Activated CD8-positive, alpha-beta memory T cell treated with anti-CD3 and anti-CD28 coated beads, Interleukin-2, amount 50 U/mL, for 24 hours (primary cell): ENCODE data around the gene FPR3.
A peak's percentile ranks its signal among the peaks of the same experiment; 100 is the strongest.
"Not testable (repeated sequence)": the region's sequence is repeated elsewhere in the genome, so short reads cannot be mapped to it uniquely, and the experiment has no call there.

Source experiments
- DNase-seq: peaks from one replicate; pipeline ENCODE4 v3.0.0-alpha.2; 2020; ENCODE audit errors: extremely low read depth

Gene FPR3, protein sequence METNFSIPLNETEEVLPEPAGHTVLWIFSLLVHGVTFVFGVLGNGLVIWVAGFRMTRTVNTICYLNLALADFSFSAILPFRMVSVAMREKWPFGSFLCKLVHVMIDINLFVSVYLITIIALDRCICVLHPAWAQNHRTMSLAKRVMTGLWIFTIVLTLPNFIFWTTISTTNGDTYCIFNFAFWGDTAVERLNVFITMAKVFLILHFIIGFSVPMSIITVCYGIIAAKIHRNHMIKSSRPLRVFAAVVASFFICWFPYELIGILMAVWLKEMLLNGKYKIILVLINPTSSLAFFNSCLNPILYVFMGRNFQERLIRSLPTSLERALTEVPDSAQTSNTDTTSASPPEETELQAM

GRCh38 chr19:51794885-51795490, at the start of gene FPR3:
Gene FPR3, plus strand, starts transcription at chr19:51795157. Its CDS starts 28,592 bp downstream, at chr19:51823749.
- no peak for DNase-seq

GRCh38 chr19:51746731-51747130, 48.2 kb upstream of the FPR3 start:
- DNase-seq, result no peak

DNA sequence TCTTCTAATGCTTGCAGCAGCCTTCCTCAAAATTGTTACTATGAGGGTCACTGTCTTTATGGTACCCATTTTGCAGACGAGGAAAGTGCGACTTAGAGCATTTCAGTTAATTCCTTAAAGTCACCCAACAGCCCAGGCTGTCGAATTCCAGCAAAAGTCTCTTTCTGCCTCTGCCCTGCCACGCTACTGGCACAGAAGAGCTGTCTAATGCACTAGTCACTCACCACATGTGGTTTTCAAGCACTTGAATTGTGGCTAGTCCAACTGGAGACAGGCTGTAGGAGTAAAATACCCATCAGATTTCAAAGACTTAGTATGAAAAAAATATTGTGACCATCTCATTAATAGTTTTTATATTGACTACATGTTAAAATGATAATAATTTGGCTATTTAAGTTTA, 45.0 kb upstream of the FPR3 start:
- no peak for DNase-seq

DNA sequence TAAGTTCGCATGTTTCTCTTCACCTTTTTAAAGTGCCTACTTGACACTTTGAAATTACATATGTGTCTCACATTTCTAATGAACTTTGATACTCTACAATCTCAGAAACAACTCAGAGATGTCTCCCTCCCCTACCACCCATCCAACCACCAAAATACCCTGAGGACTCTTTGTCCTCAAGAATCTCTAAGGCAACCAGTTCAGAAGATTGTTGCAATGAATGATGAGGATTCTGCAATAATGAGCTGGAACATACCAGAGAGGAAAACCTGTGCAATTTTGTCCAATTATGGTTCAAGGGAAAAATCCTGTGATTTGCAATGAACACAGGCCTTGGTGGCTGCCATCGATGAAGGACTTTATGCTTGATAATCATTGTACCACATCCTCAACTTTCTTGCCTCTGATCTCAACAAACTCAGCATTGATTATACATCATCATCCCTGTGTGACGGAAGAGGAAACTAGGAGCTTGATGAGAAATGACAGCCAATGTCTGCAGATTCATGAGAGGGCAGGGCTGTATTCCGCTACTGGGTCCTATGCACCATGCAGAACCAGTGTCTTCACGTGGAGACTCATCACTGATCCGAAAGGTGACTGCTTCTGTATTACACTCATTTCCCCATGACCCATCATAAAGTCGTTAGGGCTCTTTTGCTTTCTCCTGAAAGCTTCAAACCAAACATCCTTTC, 44.4 kb upstream of the FPR3 start:
- DNase-seq, result no peak

DNA sequence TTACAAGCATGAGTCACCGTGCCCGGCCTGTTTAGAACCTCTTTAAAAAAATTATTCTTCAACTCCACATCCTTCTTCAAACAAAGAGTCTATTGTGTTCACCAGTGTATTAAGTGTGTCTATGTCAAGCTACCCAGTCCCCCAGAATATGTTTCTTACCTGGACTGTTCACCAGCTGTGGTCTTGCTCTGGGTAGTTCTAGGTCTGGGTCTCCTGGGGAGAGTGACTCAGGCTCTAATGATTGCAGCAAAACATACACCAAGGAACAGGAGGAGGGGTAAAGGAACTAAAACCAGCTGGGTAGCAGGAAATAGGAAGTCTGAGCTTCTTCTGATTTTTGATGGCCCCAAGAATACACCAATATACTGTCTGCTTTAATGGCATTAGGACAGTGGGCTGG, 43.3 kb upstream of the FPR3 start, which contains the start of gene FPR1:
Gene FPR1 (minus strand): TSS at position 224 of the 400 bp plus-strand sequence. CDS start 4,884 bp downstream, outside the sequence.
- no peak for DNase-seq

- DNase-seq, result no peak
Measured at GRCh38 chr19:51754109-51754508, 40.8 kb upstream of the FPR3 start.

DNA sequence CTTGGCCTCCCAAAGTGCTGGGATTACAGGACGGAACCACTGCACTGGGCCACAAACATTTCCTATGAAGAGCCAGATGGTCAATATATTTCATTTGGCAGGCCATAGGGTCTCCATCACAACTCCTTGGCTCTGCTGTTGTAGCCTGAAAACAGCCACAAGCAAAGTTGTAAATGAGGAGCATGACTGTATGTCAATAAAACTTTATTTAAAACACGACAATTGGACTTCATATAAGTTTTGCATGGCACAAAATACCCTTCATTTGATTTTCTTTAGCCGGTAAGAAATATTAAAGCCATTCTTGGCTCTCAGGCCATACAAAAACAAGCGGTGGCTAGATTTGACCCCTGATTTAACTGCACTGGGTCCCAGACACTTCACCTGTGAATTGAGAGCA, 40.2 kb upstream of the FPR3 start:
- no peak for DNase-seq

- no peak for DNase-seq
Measured at GRCh38 chr19:51755571-51755970, 39.4 kb upstream of the FPR3 start.

- no peak for DNase-seq
Measured at GRCh38 chr19:51760697-51761356, 34.1 kb upstream of the FPR3 start, which contains the start of gene FPR2. Gene FPR2, plus strand, starts transcription at chr19:51761180. Its CDS starts 7,479 bp downstream, at chr19:51768659.

DNA sequence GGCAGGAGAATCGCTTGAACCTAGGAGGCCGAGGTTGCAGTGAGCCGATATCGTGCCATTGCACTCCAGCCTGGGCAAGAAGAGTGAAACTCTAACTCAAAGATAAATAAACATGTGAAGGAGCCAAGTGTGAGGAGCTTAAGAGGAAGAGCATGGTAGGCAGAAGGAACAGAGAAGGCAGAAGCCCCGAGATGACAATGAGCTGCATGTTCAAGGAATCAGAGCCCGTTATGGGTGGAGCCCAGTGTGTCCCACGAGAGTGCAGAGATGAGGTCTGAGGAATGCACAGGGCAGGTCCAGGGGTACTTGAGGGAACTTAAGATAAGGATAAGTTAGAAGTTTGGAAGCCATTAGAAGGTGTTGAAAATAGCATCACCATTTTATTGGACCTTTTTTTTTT, 33.3 kb upstream of the FPR3 start:
- DNase-seq, result no peak

GRCh38 chr19:51765086-51765485, 29.9 kb upstream of the FPR3 start:
- no peak for DNase-seq

DNA sequence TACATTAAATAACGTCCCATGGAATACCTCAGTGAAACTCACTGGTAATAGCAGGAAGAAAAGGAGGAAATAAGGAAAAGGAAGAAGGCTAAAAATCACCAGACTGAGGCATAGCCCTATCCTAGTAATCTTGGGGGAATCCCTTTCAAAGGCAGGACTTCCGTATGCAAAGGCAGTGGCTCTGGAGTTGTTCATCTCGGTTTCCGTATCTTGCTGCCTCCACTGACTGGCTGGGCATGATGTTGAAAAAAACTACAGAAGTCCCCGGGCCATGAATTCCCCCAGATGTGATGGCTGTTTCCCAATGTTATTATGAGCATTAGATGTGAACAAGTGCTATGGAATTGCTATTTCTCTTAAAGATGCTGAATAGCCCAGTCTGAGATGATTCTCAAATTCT, 28.5 kb upstream of the FPR3 start:
- DNase-seq, result no peak

DNA sequence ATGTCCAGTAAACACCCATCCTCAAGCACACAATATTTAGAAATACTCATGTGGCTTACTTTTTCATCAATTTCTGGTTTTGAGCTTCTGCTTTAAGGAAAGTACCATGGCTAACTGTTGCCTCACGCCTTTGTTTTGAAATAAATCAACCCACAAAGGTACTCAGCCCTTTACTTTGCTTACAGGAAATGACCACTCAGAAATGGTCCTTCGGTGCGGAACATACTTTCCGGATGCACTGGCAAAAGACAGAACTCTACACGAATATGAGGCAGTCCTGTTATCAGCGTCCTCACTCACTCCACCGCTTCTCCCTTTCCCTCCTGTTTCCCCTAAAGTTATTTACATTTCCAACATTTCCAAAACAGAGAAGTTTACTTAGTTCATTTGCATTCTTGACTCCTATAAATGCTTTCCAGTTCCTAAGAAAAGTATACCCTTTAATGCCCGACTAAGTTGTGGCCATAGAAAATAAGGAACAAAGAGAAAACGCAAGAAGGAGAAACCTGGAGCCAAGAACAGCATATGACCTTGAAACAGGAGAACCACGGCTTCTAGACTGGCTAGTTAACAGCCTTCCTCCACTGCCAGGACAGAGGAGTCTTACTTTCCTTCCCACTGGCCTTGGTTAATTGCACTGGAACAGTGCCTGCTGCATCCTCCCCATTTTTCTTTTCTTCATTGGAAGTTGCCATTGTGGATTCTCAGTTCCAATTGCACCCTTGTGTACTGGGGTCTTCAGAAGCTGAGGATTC, 23.4 kb upstream of the FPR3 start:
- no peak for DNase-seq

DNA sequence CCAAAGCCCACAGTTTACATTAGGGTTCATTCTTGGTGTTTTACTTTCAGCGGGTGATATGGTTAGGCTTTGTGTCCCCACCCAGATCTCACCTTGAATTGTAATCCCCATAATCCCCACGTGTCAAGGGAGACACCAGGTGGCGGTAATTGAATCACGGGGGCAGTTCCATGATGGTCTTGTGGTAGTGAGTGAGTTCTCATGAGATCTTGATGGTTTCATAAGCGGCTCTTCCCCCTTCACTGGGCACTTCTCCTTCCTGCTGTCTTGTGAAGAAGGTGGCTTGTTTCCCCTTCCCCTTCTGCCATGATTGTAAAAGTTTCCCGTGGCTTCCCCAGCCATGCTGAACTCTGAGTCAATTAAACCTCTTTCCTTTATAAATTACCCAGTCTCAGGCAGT, 22.0 kb upstream of the FPR3 start:
- no peak for DNase-seq

DNA sequence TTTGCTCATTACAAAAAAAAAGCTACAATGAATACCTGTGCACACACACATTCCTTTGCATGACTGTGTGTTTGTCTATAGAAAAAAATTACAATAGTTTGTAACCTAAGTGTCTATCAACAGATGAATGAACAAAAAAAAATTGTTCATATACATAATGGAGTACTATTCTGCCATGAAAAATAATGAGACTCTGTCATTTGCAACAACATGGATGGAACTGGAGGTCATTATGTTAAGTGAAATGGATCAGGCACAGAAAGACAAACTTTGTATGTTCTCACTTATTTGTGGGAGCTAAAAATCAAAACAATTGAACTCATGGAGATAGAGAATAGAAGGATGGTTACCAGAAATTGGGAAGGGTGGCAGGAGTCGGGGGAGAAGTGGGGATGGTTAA, 18.4 kb upstream of the FPR3 start:
- not testable (repeated sequence) for DNase-seq

DNA sequence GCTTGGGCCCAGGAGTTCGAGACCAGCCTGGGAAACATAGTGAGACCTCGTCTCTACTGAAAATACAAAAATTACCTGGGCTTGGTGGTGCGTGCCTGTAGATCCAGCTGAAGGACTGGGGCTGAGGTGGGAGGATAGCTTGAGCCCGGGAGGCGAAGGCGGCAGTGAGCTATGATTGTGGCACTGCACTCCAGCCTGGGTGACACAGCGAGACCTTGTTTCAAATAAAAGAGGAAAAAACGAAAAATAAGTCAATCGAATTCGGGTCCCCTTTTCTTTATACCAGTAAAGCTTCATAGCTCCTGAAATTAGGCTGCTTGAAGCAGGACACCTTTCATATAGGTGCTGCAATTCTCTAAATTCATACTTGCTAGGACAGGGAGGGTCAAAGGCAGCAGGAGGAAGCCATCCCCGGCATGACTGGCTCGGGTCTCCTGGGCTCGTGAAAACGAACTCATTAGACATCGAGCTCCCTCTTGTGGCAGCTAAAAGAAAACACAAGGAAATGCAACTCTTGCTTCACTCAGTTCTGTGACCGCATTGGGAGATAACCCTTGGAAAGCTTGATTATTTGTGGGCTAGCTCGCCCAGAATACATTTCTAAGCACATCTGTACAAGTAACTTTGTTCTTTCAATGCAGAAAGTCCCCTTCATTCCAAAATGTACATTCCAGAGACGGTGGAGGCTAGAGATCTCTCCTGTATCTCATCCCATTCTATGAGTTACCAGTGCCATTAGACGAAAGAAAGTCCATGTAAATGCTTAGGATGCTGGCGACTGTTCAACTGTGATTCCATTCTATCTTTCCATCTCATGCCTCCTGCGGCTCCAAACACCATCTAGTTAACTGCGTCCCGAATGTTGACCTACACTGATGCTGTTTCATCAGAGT, 17.1 kb upstream of the FPR3 start:
- DNase-seq, result peak; percentile 2

- DNase-seq, result no peak
Measured at GRCh38 chr19:51779181-51779580, 15.8 kb upstream of the FPR3 start.

GRCh38 chr19:51779703-51780102, 15.3 kb upstream of the FPR3 start:
- DNase-seq, result no peak

GRCh38 chr19:51780270-51780669, 14.7 kb upstream of the FPR3 start:
- DNase-seq, result no peak

DNA sequence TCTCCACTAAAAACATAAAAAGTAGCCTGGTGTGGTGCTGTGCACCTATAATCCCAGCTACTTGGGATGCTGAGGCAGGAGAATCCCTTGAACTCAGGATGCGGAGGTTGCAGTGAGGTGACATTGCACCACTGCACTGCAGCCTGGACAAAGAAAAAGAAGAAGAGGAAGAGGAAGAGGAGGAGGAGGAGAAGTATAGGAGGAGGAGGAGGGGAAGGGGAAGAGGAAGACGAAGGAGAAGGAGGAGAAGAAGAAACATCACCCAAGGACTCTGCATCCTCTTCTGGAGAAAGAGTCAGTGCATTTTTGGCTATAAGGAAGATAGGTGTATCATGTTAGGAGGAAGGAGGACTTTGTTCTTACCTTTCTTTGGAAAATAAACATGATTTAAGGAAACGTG, 13.0 kb upstream of the FPR3 start:
- DNase-seq, result no peak
